ENCODE measurements around the gene KDM8. TPM values are rescaled to one million over a fixed set of nuclear protein-coding genes. Genes with fewer than 3 reads are reported as not detected.
"Not testable (repeated sequence)": the region's sequence is repeated elsewhere in the genome, so short reads cannot be mapped to it uniquely, and the experiment has no call there.

KDM8 gene
- polyA plus RNA-seq, 4 donors = 8.7 to 117 (median 42.7) TPM

- FAIRE-seq (no peak), DNase-seq (no peak)
- Histone ChIP-seq H3K4me3 (ENCODE audit: low read depth in 1 of 3, low read length in 3 of 3) (no peak overlapping the region), H3K4me1 (ENCODE audit: control insufficient read depth in 3 of 3, insufficient read depth in 2 of 3, low read depth in 1 of 3, low read length in 2 of 3) (peaks cover 0 to 20% (median 12%) of the 10 kb centered on the region in 3 donors), H3K27ac (ENCODE audit: low read depth in 1 of 3, low read length in 2 of 3) (peak overlapping the region; percentile 22 to 76 (median 56)), H3K27me3 (ENCODE audit: control insufficient read depth in 3 of 3, insufficient read depth in 3 of 3, low read length in 3 of 3) (no peaks in the 10 kb centered on the region), H3K36me3 (ENCODE audit: control insufficient read depth in 3 of 3, insufficient read depth in 2 of 3, low read depth in 1 of 3, low read length in 3 of 3) (peaks cover 0 to 38% (median 0%) of the 10 kb centered on the region in 3 donors), H3K9me3 (ENCODE audit: control insufficient read depth in 2 of 2, insufficient read depth in 1 of 2, low read depth in 1 of 2, low read length in 1 of 2) (no peaks in the 10 kb centered on the region)
- 75 to 82% (median 77%) methylated on average over 13 of the region's 13 CpGs for WGBS, 3 donors
These were observed 38.3 kb downstream of the KDM8 start for GRCh38 chr16:27241658-27242057.

GRCh38 chr16:27242398-27242797 is 39.1 kb downstream of the KDM8 start:
- H3K27ac ChIP-seq (ENCODE audit: low read depth in 1 of 3, low read length in 2 of 3) = peak overlapping the region in 2 of 3 donors; percentile 56 to 78
- H3K9me3 ChIP-seq (ENCODE audit: control insufficient read depth in 2 of 2, insufficient read depth in 1 of 2, low read depth in 1 of 2, low read length in 1 of 2) = no peaks in the 10 kb centered on the region
- 81 to 92% (median 88%) methylated on average over 2 of the region's 2 CpGs for WGBS, 3 donors
- FAIRE-seq = no peak
- DNase-seq = peak in 1 of 2 donors; percentile 23
- H3K4me3 ChIP-seq (ENCODE audit: low read depth in 1 of 3, low read length in 3 of 3) = no peak overlapping the region
- H3K4me1 ChIP-seq (ENCODE audit: control insufficient read depth in 3 of 3, insufficient read depth in 2 of 3, low read depth in 1 of 3, low read length in 2 of 3) = peaks cover 0 to 20% (median 12%) of the 10 kb centered on the region in 3 donors
- no peaks in the 10 kb centered on the region for H3K27me3 ChIP-seq (ENCODE audit: control insufficient read depth in 3 of 3, insufficient read depth in 3 of 3, low read length in 3 of 3)
- H3K36me3 ChIP-seq (ENCODE audit: control insufficient read depth in 3 of 3, insufficient read depth in 2 of 3, low read depth in 1 of 3, low read length in 3 of 3) = peaks cover 0 to 34% (median 0%) of the 10 kb centered on the region in 3 donors

- no peaks in the 10 kb centered on the region for H3K9me3 ChIP-seq (ENCODE audit: control insufficient read depth in 2 of 2, insufficient read depth in 1 of 2, low read depth in 1 of 2, low read length in 1 of 2)
- FAIRE-seq (no peak), DNase-seq (peak in 1 of 2 donors; percentile 43)
- no peak overlapping the region for H3K4me3 ChIP-seq (ENCODE audit: low read depth in 1 of 3, low read length in 3 of 3)
- H3K27me3 ChIP-seq (ENCODE audit: control insufficient read depth in 3 of 3, insufficient read depth in 3 of 3, low read length in 3 of 3) = no peaks in the 10 kb centered on the region
- H3K4me1 ChIP-seq (ENCODE audit: control insufficient read depth in 3 of 3, insufficient read depth in 2 of 3, low read depth in 1 of 3, low read length in 2 of 3) = peaks cover 0 to 20% (median 12%) of the 10 kb centered on the region in 3 donors
- peaks cover 0 to 31% (median 0%) of the 10 kb centered on the region in 3 donors for H3K36me3 ChIP-seq (ENCODE audit: control insufficient read depth in 3 of 3, insufficient read depth in 2 of 3, low read depth in 1 of 3, low read length in 3 of 3)
- WGBS, 3 donors = 43 to 78% (median 69%) methylated on average over 13 of the region's 13 CpGs
- H3K27ac ChIP-seq (ENCODE audit: low read depth in 1 of 3, low read length in 2 of 3) = peak overlapping the region in 2 of 3 donors; percentile 56 to 78
These were observed 39.7 kb downstream of the KDM8 start for GRCh38 chr16:27242868-27243590.

- H3K9me3 ChIP-seq (ENCODE audit: control insufficient read depth in 2 of 2, insufficient read depth in 1 of 2, low read depth in 1 of 2, low read length in 1 of 2) = no peaks in the 10 kb centered on the region
- no peaks in the 10 kb centered on the region for H3K27me3 ChIP-seq (ENCODE audit: control insufficient read depth in 3 of 3, insufficient read depth in 3 of 3, low read length in 3 of 3)
- H3K4me1 ChIP-seq (ENCODE audit: control insufficient read depth in 3 of 3, insufficient read depth in 2 of 3, low read depth in 1 of 3, low read length in 2 of 3) = peaks cover 0 to 20% (median 9%) of the 10 kb centered on the region in 3 donors
- no peak overlapping the region for H3K4me3 ChIP-seq (ENCODE audit: low read depth in 1 of 3, low read length in 3 of 3)
- H3K27ac ChIP-seq (ENCODE audit: low read depth in 1 of 3, low read length in 2 of 3) = peak overlapping the region in 1 of 3 donors; percentile 78
- FAIRE-seq (no peak), DNase-seq (no peak)
- WGBS, 3 donors = 91 to 95% (median 94%) methylated on average over 11 of the region's 11 CpGs
- peaks cover 0 to 29% (median 0%) of the 10 kb centered on the region in 3 donors for H3K36me3 ChIP-seq (ENCODE audit: control insufficient read depth in 3 of 3, insufficient read depth in 2 of 3, low read depth in 1 of 3, low read length in 3 of 3)
These were observed 40.5 kb downstream of the KDM8 start for GRCh38 chr16:27243725-27244362.

- Histone ChIP-seq H3K4me1 (ENCODE audit: control insufficient read depth in 3 of 3, insufficient read depth in 2 of 3, low read depth in 1 of 3, low read length in 2 of 3) (peaks cover 0 to 20% (median 9%) of the 10 kb centered on the region in 3 donors), H3K4me3 (ENCODE audit: low read depth in 1 of 3, low read length in 3 of 3) (no peak overlapping the region), H3K36me3 (ENCODE audit: control insufficient read depth in 3 of 3, insufficient read depth in 2 of 3, low read depth in 1 of 3, low read length in 3 of 3) (peaks cover 0 to 26% (median 0%) of the 10 kb centered on the region in 3 donors), H3K9me3 (ENCODE audit: control insufficient read depth in 2 of 2, insufficient read depth in 1 of 2, low read depth in 1 of 2, low read length in 1 of 2) (no peaks in the 10 kb centered on the region), H3K27ac (ENCODE audit: low read depth in 1 of 3, low read length in 2 of 3) (peak overlapping the region in 1 of 3 donors; percentile 78), H3K27me3 (ENCODE audit: control insufficient read depth in 3 of 3, insufficient read depth in 3 of 3, low read length in 3 of 3) (no peaks in the 10 kb centered on the region)
- FAIRE-seq (no peak), DNase-seq (no peak)
- 89 to 97% (median 94%) methylated on average over 7 of the region's 7 CpGs for WGBS, 3 donors
These were observed 41.0 kb downstream of the KDM8 start for GRCh38 chr16:27244363-27244755.

- H3K27me3 ChIP-seq (ENCODE audit: control insufficient read depth in 3 of 3, insufficient read depth in 3 of 3, low read length in 3 of 3) = no peaks in the 10 kb centered on the region
- H3K27ac ChIP-seq (ENCODE audit: low read depth in 1 of 3, low read length in 2 of 3) = peak overlapping the region in 1 of 3 donors; percentile 78
- 55 to 83% (median 78%) methylated on average over 19 of the region's 19 CpGs for WGBS, 3 donors
- no peaks in the 10 kb centered on the region for H3K9me3 ChIP-seq (ENCODE audit: control insufficient read depth in 2 of 2, insufficient read depth in 1 of 2, low read depth in 1 of 2, low read length in 1 of 2)
- no peak for DNase-seq
- FAIRE-seq = no peak
- peaks cover 0 to 22% (median 0%) of the 10 kb centered on the region in 3 donors for H3K36me3 ChIP-seq (ENCODE audit: control insufficient read depth in 3 of 3, insufficient read depth in 2 of 3, low read depth in 1 of 3, low read length in 3 of 3)
- H3K4me3 ChIP-seq (ENCODE audit: low read depth in 1 of 3, low read length in 3 of 3) = no peak overlapping the region
- peaks cover 0 to 20% (median 9%) of the 10 kb centered on the region in 3 donors for H3K4me1 ChIP-seq (ENCODE audit: control insufficient read depth in 3 of 3, insufficient read depth in 2 of 3, low read depth in 1 of 3, low read length in 2 of 3)
These were observed 42.2 kb downstream of the KDM8 start for GRCh38 chr16:27245276-27246172.

- Histone ChIP-seq H3K4me3 (ENCODE audit: low read depth in 1 of 3, low read length in 3 of 3) (no peak overlapping the region), H3K27ac (ENCODE audit: low read depth in 1 of 3, low read length in 2 of 3) (peak overlapping the region in 1 of 3 donors; percentile 30), H3K9me3 (ENCODE audit: control insufficient read depth in 2 of 2, insufficient read depth in 1 of 2, low read depth in 1 of 2, low read length in 1 of 2) (no peaks in the 10 kb centered on the region), H3K27me3 (ENCODE audit: control insufficient read depth in 3 of 3, insufficient read depth in 3 of 3, low read length in 3 of 3) (no peaks in the 10 kb centered on the region), H3K36me3 (ENCODE audit: control insufficient read depth in 3 of 3, insufficient read depth in 2 of 3, low read depth in 1 of 3, low read length in 3 of 3) (peaks cover 0 to 18% (median 0%) of the 10 kb centered on the region in 3 donors), H3K4me1 (ENCODE audit: control insufficient read depth in 3 of 3, insufficient read depth in 2 of 3, low read depth in 1 of 3, low read length in 2 of 3) (peaks cover 0 to 15% (median 9%) of the 10 kb centered on the region in 3 donors)
- DNase-seq (no peak), FAIRE-seq (no peak)
- 50 to 68% (median 61%) methylated on average over 4 of the region's 4 CpGs for WGBS, 3 donors
These were observed 43.1 kb downstream of the KDM8 start for GRCh38 chr16:27246439-27246838.

GRCh38 chr16:27247076-27247475 is 43.8 kb downstream of the KDM8 start:
- H3K9me3 ChIP-seq (ENCODE audit: control insufficient read depth in 2 of 2, insufficient read depth in 1 of 2, low read depth in 1 of 2, low read length in 1 of 2); H3K4me3 ChIP-seq (ENCODE audit: low read depth in 1 of 3, low read length in 3 of 3); H3K27me3 ChIP-seq (ENCODE audit: control insufficient read depth in 3 of 3, insufficient read depth in 3 of 3, low read length in 3 of 3); H3K27ac ChIP-seq (ENCODE audit: low read depth in 1 of 3, low read length in 2 of 3); FAIRE-seq; DNase-seq: not testable (repeated sequence)
- WGBS, 3 donors = 57 to 100% (median 77%) methylated on average over 1 of the region's 1 CpG
- peaks cover 0 to 20% (median 0%) of the 10 kb centered on the region in 3 donors for H3K36me3 ChIP-seq (ENCODE audit: control insufficient read depth in 3 of 3, insufficient read depth in 2 of 3, low read depth in 1 of 3, low read length in 3 of 3)
- peaks cover 0 to 12% (median 9%) of the 10 kb centered on the region in 3 donors for H3K4me1 ChIP-seq (ENCODE audit: control insufficient read depth in 3 of 3, insufficient read depth in 2 of 3, low read depth in 1 of 3, low read length in 2 of 3)

Measured in small intestine (tissue), 7 donors.